ENCODE data around the gene SRBD1. TPM values are rescaled to one million over a fixed set of nuclear protein-coding genes. Genes with fewer than 3 reads are reported as not detected.

Gene SRBD1
- total and polyA plus RNA-seq, 8 donors: 4.4 to 45.7 (median 25.5) TPM

DNA sequence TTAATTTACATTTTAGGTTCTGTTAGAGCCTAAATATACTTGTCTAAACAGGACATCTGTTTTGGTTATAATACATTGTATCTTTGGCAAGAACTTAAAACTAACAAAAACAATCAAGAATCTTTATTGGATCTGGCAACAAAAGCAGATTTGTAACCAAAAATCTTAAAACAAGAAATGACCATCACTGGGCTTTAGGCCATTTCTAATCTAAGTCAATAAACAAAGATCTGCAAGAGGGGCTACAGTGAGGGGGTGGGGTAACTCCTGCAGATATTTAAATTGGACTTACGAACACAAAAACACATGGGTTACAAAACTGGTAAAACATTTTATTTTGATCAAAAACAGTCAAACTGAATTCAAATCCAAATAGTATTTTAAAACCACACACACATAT is 77.3 kb downstream of the SRBD1 start:
- H3K4me1 ChIP-seq: no peaks in the 10 kb centered on the region
- H3K27ac ChIP-seq: no peak overlapping the region
- intact Hi-C loops (cut with DNase I; ENCODE audit: low total_unique reads): no loop called here
- no peaks in the 10 kb centered on the region for H3K27me3 ChIP-seq
- peaks cover 0 to 20% (median 12%) of the 10 kb centered on the region in 4 donors for H3K36me3 ChIP-seq
- H3K9me3 ChIP-seq: no peaks in the 10 kb centered on the region
- 82 to 94% (median 86%) methylated on average over 1 of the region's 1 CpG for WGBS, 5 donors
- no peak overlapping the region for H3K4me3 ChIP-seq
- DNase-seq: no peak
- TF ChIP-seq EP300 (IDR thresholded peaks at IDR 0.05): no peak
- no peak for TF ChIP-seq POLR2AphosphoS5 (IDR thresholded peaks at IDR 0.05)
- TF ChIP-seq, protein P1, sequence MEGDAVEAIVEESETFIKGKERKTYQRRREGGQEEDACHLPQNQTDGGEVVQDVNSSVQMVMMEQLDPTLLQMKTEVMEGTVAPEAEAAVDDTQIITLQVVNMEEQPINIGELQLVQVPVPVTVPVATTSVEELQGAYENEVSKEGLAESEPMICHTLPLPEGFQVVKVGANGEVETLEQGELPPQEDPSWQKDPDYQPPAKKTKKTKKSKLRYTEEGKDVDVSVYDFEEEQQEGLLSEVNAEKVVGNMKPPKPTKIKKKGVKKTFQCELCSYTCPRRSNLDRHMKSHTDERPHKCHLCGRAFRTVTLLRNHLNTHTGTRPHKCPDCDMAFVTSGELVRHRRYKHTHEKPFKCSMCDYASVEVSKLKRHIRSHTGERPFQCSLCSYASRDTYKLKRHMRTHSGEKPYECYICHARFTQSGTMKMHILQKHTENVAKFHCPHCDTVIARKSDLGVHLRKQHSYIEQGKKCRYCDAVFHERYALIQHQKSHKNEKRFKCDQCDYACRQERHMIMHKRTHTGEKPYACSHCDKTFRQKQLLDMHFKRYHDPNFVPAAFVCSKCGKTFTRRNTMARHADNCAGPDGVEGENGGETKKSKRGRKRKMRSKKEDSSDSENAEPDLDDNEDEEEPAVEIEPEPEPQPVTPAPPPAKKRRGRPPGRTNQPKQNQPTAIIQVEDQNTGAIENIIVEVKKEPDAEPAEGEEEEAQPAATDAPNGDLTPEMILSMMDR (IDR thresholded peaks at IDR 0.05): no peak
- no peak for TF ChIP-seq POLR2A (IDR thresholded peaks at IDR 0.05)

DNA sequence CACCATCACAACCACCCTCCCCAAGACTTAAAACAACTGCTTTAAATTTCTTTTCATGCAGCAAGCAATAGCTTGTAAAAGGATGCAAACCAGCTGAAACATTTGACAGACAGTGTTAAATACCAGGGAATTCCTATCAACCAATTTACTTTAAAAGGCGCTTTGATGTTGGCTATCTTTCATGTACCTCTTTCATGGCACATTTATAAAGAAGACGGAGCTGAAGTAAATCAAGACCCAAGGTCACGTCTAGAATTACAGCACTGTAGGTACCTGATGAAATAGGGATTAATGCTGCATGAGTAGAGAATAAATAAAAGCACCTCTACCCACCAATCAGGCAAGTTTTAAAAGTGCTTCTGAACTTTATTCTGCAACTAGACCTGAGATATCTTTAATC is 78.9 kb downstream of the SRBD1 start:
- Histone ChIP-seq H3K4me3 (no peak overlapping the region), H3K27me3 (no peaks in the 10 kb centered on the region), H3K27ac (no peak overlapping the region), H3K4me1 (no peaks in the 10 kb centered on the region), H3K36me3 (peaks cover 0 to 22% (median 9%) of the 10 kb centered on the region in 4 donors), H3K9me3 (no peaks in the 10 kb centered on the region)
- TF ChIP-seq POLR2A (IDR thresholded peaks at IDR 0.05) (no peak), EP300 (IDR thresholded peaks at IDR 0.05) (no peak), POLR2AphosphoS5 (IDR thresholded peaks at IDR 0.05) (no peak)
- TF ChIP-seq, protein P1 (IDR thresholded peaks at IDR 0.05): no peak
- DNase-seq: no peak
- WGBS, 5 donors: 90 to 98% (median 97%) methylated on average over 3 of the region's 3 CpGs
- intact Hi-C loops (cut with DNase I; ENCODE audit: low total_unique reads): no loop called here

DNA sequence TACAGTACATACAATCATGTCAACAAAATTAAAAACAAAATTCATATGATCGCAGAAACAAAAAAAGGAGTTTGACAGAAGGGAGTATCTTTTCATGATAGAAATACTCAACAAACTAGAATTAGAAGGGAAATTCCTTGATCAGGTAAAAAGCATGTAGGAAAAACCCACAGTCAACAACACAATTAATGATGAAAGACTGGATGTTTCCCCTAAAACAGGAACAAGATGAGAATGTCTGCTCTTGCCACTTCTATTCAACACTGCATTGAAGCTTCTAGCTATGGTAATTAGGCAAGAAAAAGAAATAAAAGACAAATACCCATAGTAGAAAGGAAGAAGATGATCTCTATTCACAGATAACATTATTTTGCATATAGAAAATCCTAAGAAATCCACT is 87.1 kb downstream of the SRBD1 start:
- intact Hi-C loops (cut with DNase I; ENCODE audit: low total_unique reads): no loop called here
- WGBS, 5 donors: 95 to 100% (median 96%) methylated on average over 1 of the region's 1 CpG
- TF ChIP-seq, protein P1 (IDR thresholded peaks at IDR 0.05): no peak
- TF ChIP-seq EP300 (IDR thresholded peaks at IDR 0.05) (no peak), POLR2A (IDR thresholded peaks at IDR 0.05) (no peak), POLR2AphosphoS5 (IDR thresholded peaks at IDR 0.05) (no peak)
- no peaks in the 10 kb centered on the region for H3K9me3 ChIP-seq
- H3K27me3 ChIP-seq: no peaks in the 10 kb centered on the region
- no peak overlapping the region for H3K27ac ChIP-seq
- peaks cover 0 to 19% (median 6%) of the 10 kb centered on the region in 4 donors for H3K36me3 ChIP-seq
- no peak overlapping the region for H3K4me3 ChIP-seq
- H3K4me1 ChIP-seq: no peaks in the 10 kb centered on the region
- no peak for DNase-seq

DNA sequence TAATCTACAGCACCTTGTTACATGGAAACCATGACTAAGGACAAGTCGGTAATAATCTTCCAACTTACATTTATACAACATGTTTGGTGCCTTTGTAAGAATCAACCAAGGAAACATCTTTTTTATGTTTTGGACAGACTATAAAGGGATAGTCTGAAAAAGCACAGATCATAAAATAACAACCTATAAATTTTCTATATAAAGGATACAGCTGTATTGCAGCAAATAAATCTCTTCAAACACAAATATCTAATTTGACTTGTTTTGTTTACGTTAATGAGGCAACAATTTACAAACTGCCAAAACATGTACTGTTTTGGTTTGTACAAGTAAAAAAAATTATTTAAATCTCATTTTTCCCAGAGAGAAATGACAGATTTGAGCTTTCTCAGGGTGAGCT is 92.5 kb downstream of the SRBD1 start:
- intact Hi-C loops (cut with DNase I; ENCODE audit: low total_unique reads): no loop called here
- no peak for DNase-seq
- H3K4me1 ChIP-seq: no peaks in the 10 kb centered on the region
- H3K27me3 ChIP-seq: no peaks in the 10 kb centered on the region
- no peak overlapping the region for H3K27ac ChIP-seq
- no peak for TF ChIP-seq EP300 (IDR thresholded peaks at IDR 0.05)
- no peak for TF ChIP-seq POLR2AphosphoS5 (IDR thresholded peaks at IDR 0.05)
- TF ChIP-seq POLR2A (IDR thresholded peaks at IDR 0.05): no peak
- WGBS, 5 donors: 70 to 86% (median 74%) methylated on average over 2 of the region's 2 CpGs
- H3K36me3 ChIP-seq: no peaks in the 10 kb centered on the region
- H3K9me3 ChIP-seq: no peaks in the 10 kb centered on the region
- no peak overlapping the region for H3K4me3 ChIP-seq

DNA sequence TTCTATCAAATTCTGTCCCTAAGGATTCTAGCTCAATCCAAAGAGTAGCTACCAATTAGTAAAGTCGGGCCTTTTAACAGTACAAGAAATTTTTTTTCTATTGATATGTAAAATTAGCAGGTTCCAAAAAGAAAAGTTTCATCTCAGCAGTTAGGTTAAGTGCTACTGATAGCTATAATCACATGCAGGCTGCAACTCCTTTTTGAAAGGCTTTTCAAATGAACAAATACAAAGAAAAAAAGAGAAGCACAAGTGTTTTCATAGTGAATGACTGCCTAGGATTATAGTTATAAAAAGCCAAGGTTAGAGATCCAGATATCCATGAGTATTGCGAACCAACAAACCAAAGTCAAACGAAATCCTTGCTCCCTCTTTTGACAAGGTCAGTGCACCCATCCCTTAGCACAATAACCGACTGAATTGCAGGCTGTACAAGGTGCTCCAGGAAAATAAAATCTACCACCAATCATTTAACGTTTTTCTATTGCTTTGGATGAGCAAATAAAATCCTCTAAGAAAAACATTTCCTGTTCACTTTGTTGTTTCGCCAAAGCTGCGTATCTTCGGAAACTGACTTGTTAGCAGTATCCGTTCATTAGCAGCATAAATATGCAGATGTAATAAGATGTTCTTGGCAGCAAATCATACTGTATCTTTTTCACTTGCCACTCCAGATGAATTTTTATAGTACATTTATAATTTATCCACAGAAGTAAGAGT is 100.2 kb downstream of the SRBD1 start:
- H3K4me3 ChIP-seq: no peak overlapping the region
- TF ChIP-seq, protein P1 (IDR thresholded peaks at IDR 0.05): no peak
- TF ChIP-seq POLR2AphosphoS5 (IDR thresholded peaks at IDR 0.05) (no peak), EP300 (IDR thresholded peaks at IDR 0.05) (no peak)
- 68 to 83% (median 76%) methylated on average over 9 of the region's 9 CpGs for WGBS, 5 donors

More for the DNA sequence above, 100.2 kb downstream of the SRBD1 start:
- no peak for DNase-seq
- Histone ChIP-seq H3K4me1 (no peaks in the 10 kb centered on the region), H3K27ac (no peak overlapping the region), H3K9me3 (no peaks in the 10 kb centered on the region), H3K36me3 (no peaks in the 10 kb centered on the region), H3K27me3 (no peaks in the 10 kb centered on the region)
- intact Hi-C loops (cut with DNase I; ENCODE audit: low total_unique reads): no loop called here

Data from stomach (tissue), 9 donors.